IMR-90 (cell line): ENCODE data around the gene MAN1A2. TPM values are rescaled to one million over a fixed set of nuclear protein-coding genes. Genes with fewer than 3 reads are reported as not detected.

Experiments used
- ATAC-seq: fragments of 200-7000 bp; cut with Tn5 transposase; 2 replicates; pipeline ENCODE4 v1.9.1; 2020; ENCODE audit warnings: low read depth, mild to moderate bottlenecking, moderate library complexity
- BruUV-seq: library from RNA; stranded (reverse); fragments of 400-500 nt; replicated peaks from 2 replicates; lab custom pipeline; 2021; lab: Mats Ljungman, UMichigan
- CTCF ChIA-PET: fragments of 300-600 bp; formaldehyde crosslinking; extraction: SDS; loops from one replicate; lab custom pipeline; 2021; ENCODE audit warnings: antibody characterized with exemption; lab: Yijun Ruan, JAX
- POLR2A ChIA-PET: fragments of 300-600 bp; sonication (Branson Sonifier 250); formaldehyde crosslinking; loops from one replicate; lab custom pipeline; 2022; ENCODE audit warnings: antibody characterized with exemption; ENCODE audit not compliant: unreplicated experiment; lab: Charles Lee
- DNase-seq: peaks from one replicate; pipeline ENCODE4 v3.0.0; 2013
- H2AFZ ChIP-seq: replicated peaks from 2 replicates; pipeline ENCODE3; 2013; ENCODE audit warnings: low read length, mild to moderate bottlenecking; ENCODE audit not compliant: poor library complexity
- H2AK5ac ChIP-seq: 2 replicates; pipeline ENCODE4 v1.6.1; 2013; ENCODE audit warnings: low read depth, low read length, inconsistent platforms
- H2AK9ac ChIP-seq: replicated peaks from 2 replicates; pipeline ENCODE3; 2013; ENCODE audit warnings: mild to moderate bottlenecking, low read depth, low read length, moderate library complexity; ENCODE audit not compliant: poor library complexity
- H2BK120ac ChIP-seq: 2 replicates; pipeline ENCODE4 v1.6.1; 2013; ENCODE audit warnings: low read depth, low read length, inconsistent platforms
- H2BK15ac ChIP-seq: 3 replicates; pipeline ENCODE4 v1.6.1; 2013; ENCODE audit warnings: low read depth, low read length, inconsistent platforms
- H2BK20ac ChIP-seq: 2 replicates; pipeline ENCODE4 v1.6.1; 2013; ENCODE audit warnings: low read depth, mild to moderate bottlenecking, inconsistent platforms, low read length, moderate library complexity
- H2BK5ac ChIP-seq: 2 replicates; pipeline ENCODE4 v1.6.1; 2013; ENCODE audit warnings: mild to moderate bottlenecking, low read depth, low read length, inconsistent platforms; ENCODE audit not compliant: poor library complexity, severe bottlenecking
- H3K14ac ChIP-seq: replicated peaks from 2 replicates; pipeline ENCODE4 v1.6.1; 2013; ENCODE audit warnings: low read depth, low read length, inconsistent platforms
- H3K18ac ChIP-seq: 2 replicates; pipeline ENCODE4 v1.6.1; 2013; ENCODE audit warnings: low read depth, low read length, control low read depth
- H3K23ac ChIP-seq: 2 replicates; pipeline ENCODE4 v1.6.1; 2013; ENCODE audit warnings: low read depth, low read length, inconsistent platforms
- H3K27ac ChIP-seq: 2 replicates; pipeline ENCODE4 v1.5.1; 2013; ENCODE audit warnings: mild to moderate bottlenecking, control low read depth, low read length; ENCODE audit not compliant: insufficient read depth
- H3K27me3 ChIP-seq: 2 replicates; pipeline ENCODE4 v1.6.1; 2013; ENCODE audit warnings: low read length; ENCODE audit not compliant: control insufficient read depth, insufficient read depth
- H3K36me3 ChIP-seq: 2 replicates; pipeline ENCODE4 v1.6.1; 2013; ENCODE audit warnings: low read length, mixed read lengths; ENCODE audit not compliant: control insufficient read depth, insufficient read depth
- H3K4ac ChIP-seq: 2 replicates; pipeline ENCODE4 v1.6.1; 2013; ENCODE audit warnings: low read depth, low read length, inconsistent platforms
- H3K4me1 ChIP-seq: 2 replicates; pipeline ENCODE4 v1.6.1; 2013; ENCODE audit warnings: low read length, mixed read lengths; ENCODE audit not compliant: control insufficient read depth, insufficient read depth
- H3K4me2 ChIP-seq: 2 replicates; pipeline ENCODE4 v1.6.1; 2013; ENCODE audit warnings: low read depth, mild to moderate bottlenecking, control low read depth, low read length, moderate library complexity
- H3K4me3 ChIP-seq: 2 replicates; pipeline ENCODE4 v1.5.1; 2013; ENCODE audit warnings: low read depth, mild to moderate bottlenecking, control low read depth, low read length, moderate library complexity; ENCODE audit not compliant: insufficient read depth
- H3K56ac ChIP-seq: 2 replicates; pipeline ENCODE4 v1.6.1; 2013; ENCODE audit warnings: low read length, inconsistent platforms; ENCODE audit not compliant: insufficient read depth; ENCODE audit errors: extremely low read depth
- H3K79me1 ChIP-seq, 2 experiments: 2 replicates each; pipeline ENCODE4 v1.6.1; 2013; ENCODE audit warnings: low read length in 2 of 2, inconsistent platforms in 1 of 2, low read depth in 1 of 2
- H3K9ac ChIP-seq: 2 replicates; pipeline ENCODE4 v1.6.1; 2013; ENCODE audit warnings: low read depth, low read length, control low read depth
- H3K9me1 ChIP-seq: 2 replicates; pipeline ENCODE4 v1.6.1; 2013; ENCODE audit warnings: low read length, inconsistent platforms; ENCODE audit not compliant: insufficient read depth
- H3K9me3 ChIP-seq: 2 replicates; pipeline ENCODE4 v1.6.1; 2013; ENCODE audit warnings: low read length; ENCODE audit not compliant: control insufficient read depth, insufficient read depth
- H4K20me1 ChIP-seq: 2 replicates; pipeline ENCODE4 v1.6.1; 2013; ENCODE audit warnings: low read length, inconsistent platforms; ENCODE audit not compliant: insufficient read depth
- H4K5ac ChIP-seq: 2 replicates; pipeline ENCODE4 v1.6.1; 2013; ENCODE audit warnings: mild to moderate bottlenecking, low read depth, low read length, control low read depth
- H4K8ac ChIP-seq, 2 experiments: 2 replicates each; pipeline ENCODE4 v1.6.1; 2013; ENCODE audit warnings: low read depth in 2 of 2, low read length in 2 of 2, control low read depth in 1 of 2, inconsistent platforms in 1 of 2
- H4K91ac ChIP-seq: 2 replicates; pipeline ENCODE4 v1.6.1; 2013; ENCODE audit warnings: low read depth, low read length, inconsistent platforms; ENCODE audit not compliant: insufficient read depth
- BHLHE40 ChIP-seq: fragments of 150-350 bp; IDR thresholded peaks from 2 replicates; pipeline ENCODE4 v1.6.1; 2016; ENCODE audit warnings: mild to moderate bottlenecking, low read depth, low read length
- CEBPB ChIP-seq: IDR thresholded peaks from 2 replicates; pipeline ENCODE4 v1.6.1; 2012; ENCODE audit warnings: low read depth, low read length, improper control_type of control experiment
- CHD1 ChIP-seq: IDR thresholded peaks from 2 replicates; pipeline ENCODE4 v1.6.1; 2012; ENCODE audit warnings: low read depth, low read length, improper control_type of control experiment
- FOS ChIP-seq: fragments of 150-350 bp; IDR thresholded peaks from 2 replicates; pipeline ENCODE4 v1.6.1; 2016; ENCODE audit warnings: low read depth, low read length
- MAFK ChIP-seq: IDR thresholded peaks from 2 replicates; pipeline ENCODE4 v1.6.1; 2012; ENCODE audit warnings: low read depth, low read length, improper control_type of control experiment
- MAZ ChIP-seq: IDR thresholded peaks from 2 replicates; pipeline ENCODE4 v1.6.1; 2012; ENCODE audit warnings: low read depth, mild to moderate bottlenecking, low read length, improper control_type of control experiment, moderate library complexity, borderline replicate concordance
- MXI1 ChIP-seq: IDR thresholded peaks from 2 replicates; pipeline ENCODE4 v1.6.1; 2012; ENCODE audit warnings: low read depth, mild to moderate bottlenecking, low read length, moderate library complexity, borderline replicate concordance
- NFE2L2 ChIP-seq: fragments of 150-350 bp; IDR thresholded peaks from 2 replicates; pipeline ENCODE4 v1.6.1; 2016; ENCODE audit warnings: low read depth, mild to moderate bottlenecking, low read length
- POLR2A ChIP-seq: IDR thresholded peaks from 2 replicates; pipeline ENCODE4 v1.6.1; 2012; ENCODE audit warnings: mild to moderate bottlenecking, low read depth, low read length
- RAD21 ChIP-seq: IDR thresholded peaks from 2 replicates; pipeline ENCODE4 v1.6.1; 2012; ENCODE audit warnings: low read length, improper control_type of control experiment
- RCOR1 ChIP-seq: IDR thresholded peaks from 2 replicates; pipeline ENCODE4 v1.6.1; 2012; ENCODE audit warnings: mild to moderate bottlenecking, low read length, improper control_type of control experiment; ENCODE audit not compliant: insufficient replicate concordance
- RFX5 ChIP-seq: IDR thresholded peaks from 2 replicates; pipeline ENCODE4 v1.8.0; 2012; ENCODE audit warnings: low read depth, mild to moderate bottlenecking, low read length, moderate library complexity
- SMC3 ChIP-seq: fragments of 150-350 bp; IDR thresholded peaks from 2 replicates; pipeline ENCODE4 v1.6.1; 2016; ENCODE audit warnings: low read depth, mild to moderate bottlenecking, antibody characterized with exemption, low read length, moderate library complexity
- WGBS, 2 experiments: methylation state at CpG; one replicate each; pipeline versions ENCODE4 v1.1.5 to v1.1.7; 2013; ENCODE audit warnings: missing lambda C conversion rate in 2 of 2; ENCODE audit not compliant: insufficient read length in 1 of 2; ENCODE audit errors: extremely low coverage in 2 of 2; 5-methylcytosine and 5-hydroxymethylcytosine counted together
- dilution Hi-C: fragments of 300-500 bp; cut with HindIII; formaldehyde crosslinking; loops from one replicate; pipeline ENCODE4 v1.14.3; 2018; ENCODE audit warnings: low sequenced_read_pairs; ENCODE audit not compliant: unreplicated experiment
- in situ Hi-C: fragments of 300-500 bp; cut with MboI; formaldehyde crosslinking; loops from 3 replicates; pipeline ENCODE4 v1.14.3; 2019; ENCODE audit warnings: low sequenced_read_pairs, inconsistent platforms, mixed read lengths
- intact Hi-C: fragments of 100-400 bp; cut with micrococcal nuclease; formaldehyde crosslinking; loops from 2 replicates; pipeline ENCODE4 v1.10.0; 2022
- polyA plus RNA-seq, 3 experiments: library from polyadenylated mRNA; depleted of rRNA; stranded (reverse); fragments of >200 nt; gene quantifications; 2 replicates each; pipeline ENCODE4 v1.2.3, GENCODE V29; 2012; ENCODE audit warnings: low replicate concordance in 1 of 3
- total RNA-seq: library from RNA; depleted of rRNA; stranded (reverse); fragments of >200 nt; gene quantifications from 2 replicates; pipeline ENCODE4 v1.2.3, GENCODE V29; 2012
- TF ChIP-seq, protein P1 (sequence below): fragments of 150-350 bp; IDR thresholded peaks from 2 replicates; pipeline ENCODE4 v1.6.1; 2017; ENCODE audit warnings: mild to moderate bottlenecking, antibody characterized with exemption, low read length, low read depth
- TF ChIP-seq, protein P2 (sequence below): conservative IDR thresholded peaks from 2 replicates; pipeline ENCODE4 v1.5.1; 2012; ENCODE audit warnings: mild to moderate bottlenecking, low read depth, low read length, improper control_type of control experiment
- TF ChIP-seq, protein P3 (sequence below): fragments of 150-350 bp; IDR thresholded peaks from 2 replicates; pipeline ENCODE4 v1.6.1; 2016; ENCODE audit warnings: low read depth, mild to moderate bottlenecking, low read length, moderate library complexity, borderline replicate concordance

MAN1A2 gene
- total and polyA plus RNA-seq, 2 of the 4 experiments (the other 2 are of a cell fraction), result 12.4 to 29.4 TPM

- no peak overlapping the region for H3K4me3 ChIP-seq
- no peak overlapping the region for H3K4me2 ChIP-seq
- no peaks in the 10 kb centered on the region for H3K36me3 ChIP-seq
- H2BK120ac ChIP-seq, result no peak overlapping the region
- peaks cover 16% of the 10 kb centered on the region for H3K27me3 ChIP-seq
- H3K56ac ChIP-seq, result no peak overlapping the region
- H2AK5ac ChIP-seq, result no peak overlapping the region
- no TSS peak for BruUV-seq
- no peaks in the 10 kb centered on the region; the same call in 1 of the 2 replicates for H3K4me1 ChIP-seq
- DNase-seq (no peak), ATAC-seq (no peak)
- CTCF ChIA-PET, result interaction anchor here (1.1 kb wide), 1 partner anchor 27 kb away, joined by 3 read pairs; no protein-coding TSS in a partner anchor
- H2BK15ac ChIP-seq, result no peak overlapping the region
- no peak overlapping the region for H2BK5ac ChIP-seq
- dilution Hi-C loops, result no loop called here
- in situ Hi-C loops, result no loop called here
- no peak overlapping the region for H4K5ac ChIP-seq
- no peaks in the 10 kb centered on the region for H3K9me1 ChIP-seq
- no peak overlapping the region for H2BK20ac ChIP-seq
- no peak overlapping the region for H3K9ac ChIP-seq
- H2AFZ ChIP-seq, result no peak overlapping the region
- intact Hi-C loops, result no loop called here
- H3K14ac ChIP-seq, result no peak overlapping the region
- POLR2A ChIA-PET, result no interaction called here
- H4K8ac ChIP-seq, result no peak overlapping the region
- no peak overlapping the region for H3K27ac ChIP-seq
- no peak overlapping the region for H2AK9ac ChIP-seq
- H3K23ac ChIP-seq, result no peak overlapping the region
- H4K20me1 ChIP-seq, result no peaks in the 10 kb centered on the region
- no peaks in the 10 kb centered on the region for H3K9me3 ChIP-seq
- no peak overlapping the region for H4K91ac ChIP-seq
- 25% methylated on average over 4 of the region's 8 CpGs; no CpG with 5 or more reads in 1 of the 2 experiments for WGBS, 2 experiments
- H3K18ac ChIP-seq, result no peak overlapping the region
- H3K4ac ChIP-seq, result no peak overlapping the region
- H3K79me1 ChIP-seq, result no peaks in the 10 kb centered on the region
- no peak for TF ChIP-seq MAZ
- no peak for TF ChIP-seq RAD21
- no peak for TF ChIP-seq CEBPB
- no peak for TF ChIP-seq BHLHE40
- no peak for TF ChIP-seq FOS
- TF ChIP-seq CHD1, result no peak
- TF ChIP-seq, protein P1, sequence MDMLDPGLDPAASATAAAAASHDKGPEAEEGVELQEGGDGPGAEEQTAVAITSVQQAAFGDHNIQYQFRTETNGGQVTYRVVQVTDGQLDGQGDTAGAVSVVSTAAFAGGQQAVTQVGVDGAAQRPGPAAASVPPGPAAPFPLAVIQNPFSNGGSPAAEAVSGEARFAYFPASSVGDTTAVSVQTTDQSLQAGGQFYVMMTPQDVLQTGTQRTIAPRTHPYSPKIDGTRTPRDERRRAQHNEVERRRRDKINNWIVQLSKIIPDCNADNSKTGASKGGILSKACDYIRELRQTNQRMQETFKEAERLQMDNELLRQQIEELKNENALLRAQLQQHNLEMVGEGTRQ, result no peak
- TF ChIP-seq MXI1, result no peak
- TF ChIP-seq RFX5, result no peak
- TF ChIP-seq, protein P2, sequence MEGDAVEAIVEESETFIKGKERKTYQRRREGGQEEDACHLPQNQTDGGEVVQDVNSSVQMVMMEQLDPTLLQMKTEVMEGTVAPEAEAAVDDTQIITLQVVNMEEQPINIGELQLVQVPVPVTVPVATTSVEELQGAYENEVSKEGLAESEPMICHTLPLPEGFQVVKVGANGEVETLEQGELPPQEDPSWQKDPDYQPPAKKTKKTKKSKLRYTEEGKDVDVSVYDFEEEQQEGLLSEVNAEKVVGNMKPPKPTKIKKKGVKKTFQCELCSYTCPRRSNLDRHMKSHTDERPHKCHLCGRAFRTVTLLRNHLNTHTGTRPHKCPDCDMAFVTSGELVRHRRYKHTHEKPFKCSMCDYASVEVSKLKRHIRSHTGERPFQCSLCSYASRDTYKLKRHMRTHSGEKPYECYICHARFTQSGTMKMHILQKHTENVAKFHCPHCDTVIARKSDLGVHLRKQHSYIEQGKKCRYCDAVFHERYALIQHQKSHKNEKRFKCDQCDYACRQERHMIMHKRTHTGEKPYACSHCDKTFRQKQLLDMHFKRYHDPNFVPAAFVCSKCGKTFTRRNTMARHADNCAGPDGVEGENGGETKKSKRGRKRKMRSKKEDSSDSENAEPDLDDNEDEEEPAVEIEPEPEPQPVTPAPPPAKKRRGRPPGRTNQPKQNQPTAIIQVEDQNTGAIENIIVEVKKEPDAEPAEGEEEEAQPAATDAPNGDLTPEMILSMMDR, result no peak
- TF ChIP-seq POLR2A, result no peak
- TF ChIP-seq NFE2L2, result no peak
- no peak for TF ChIP-seq SMC3
- TF ChIP-seq MAFK, result no peak
- TF ChIP-seq, protein P3, sequence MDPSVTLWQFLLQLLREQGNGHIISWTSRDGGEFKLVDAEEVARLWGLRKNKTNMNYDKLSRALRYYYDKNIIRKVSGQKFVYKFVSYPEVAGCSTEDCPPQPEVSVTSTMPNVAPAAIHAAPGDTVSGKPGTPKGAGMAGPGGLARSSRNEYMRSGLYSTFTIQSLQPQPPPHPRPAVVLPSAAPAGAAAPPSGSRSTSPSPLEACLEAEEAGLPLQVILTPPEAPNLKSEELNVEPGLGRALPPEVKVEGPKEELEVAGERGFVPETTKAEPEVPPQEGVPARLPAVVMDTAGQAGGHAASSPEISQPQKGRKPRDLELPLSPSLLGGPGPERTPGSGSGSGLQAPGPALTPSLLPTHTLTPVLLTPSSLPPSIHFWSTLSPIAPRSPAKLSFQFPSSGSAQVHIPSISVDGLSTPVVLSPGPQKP, result no peak
- TF ChIP-seq RCOR1, result no peak
Measured at GRCh38 chr1:117570988-117571409, 203.8 kb downstream of the MAN1A2 start.
